ENCODE results near the gene FAM186B.

- TF ChIP-seq CTCF (IDR thresholded peaks at IDR 0.05; ENCODE audit: borderline replicate concordance, extremely low read depth, low read length, poor library complexity, severe bottlenecking) = peak; percentile 97
- TF ChIP-seq EZH2 (IDR thresholded peaks at IDR 0.05; ENCODE audit: borderline replicate concordance, low read depth, low read length, severe bottlenecking) = no peak
These were observed 39.2 kb upstream of the FAM186B start for GRCh38 chr12:49644620-49644994.
